SH-SY5Y (cell line): ENCODE measurements around the gene YEATS2.

Experiments used
- GATA2 ChIP-seq: IDR thresholded peaks from 2 replicates; pipeline ENCODE4 v1.6.1; 2011; ENCODE audit warnings: mild to moderate bottlenecking, low read depth, low read length
- GATA3 ChIP-seq: IDR thresholded peaks from 2 replicates; pipeline ENCODE4 v1.6.1; 2011; ENCODE audit warnings: low read depth, mild to moderate bottlenecking, low read length, moderate library complexity

- TF ChIP-seq GATA2 = no peak
- TF ChIP-seq GATA3 = no peak
Observed at GRCh38 chr3:183807209-183807728, 109.7 kb downstream of the YEATS2 start.
